Naive thymus-derived CD8-positive, alpha-beta T cell (primary cell): Measurements from ENCODE around the gene ACTL8. TPM values are rescaled to one million over a fixed set of nuclear protein-coding genes. Genes with fewer than 3 reads are reported as not detected.

Experiments
- ATAC-seq, 2 donors: fragments of 150-1000 bp; cut with Tn5 transposase in 1 of 2; sonication (Bioruptor Pico), chemical (Tn5 transposase) in 1 of 2; 1 replicate in 1 of 2; 2 replicates in 1 of 2; pipeline ENCODE4 v1.10.0; 2021; ENCODE audit warnings: mild to moderate bottlenecking in 2 of 2, moderate library complexity in 2 of 2
- POLR2A ChIA-PET: fragments of 350-600 bp; sonication (Branson Sonifier 250); formaldehyde crosslinking; loops from one replicate; lab custom pipeline; 2021; ENCODE audit warnings: antibody characterized with exemption; lab: Charles Lee
- DNase-seq, 10 donors: peaks; one replicate each; pipeline versions ENCODE4 v3.0.0 to v3.0.0-alpha.2; 2020 to 2022
- H3K27ac Mint-ChIP-seq, 10 donors: one replicate each; pipeline ENCODE4 v1.8.0; 2020 to 2022; ENCODE audit warnings: mild to moderate bottlenecking in 10 of 10, mixed read lengths in 10 of 10, moderate library complexity in 4 of 10, inconsistent platforms in 1 of 10
- H3K27me3 Mint-ChIP-seq, 5 donors: one replicate each; pipeline ENCODE4 v1.8.0; 2021 to 2022; ENCODE audit warnings: mixed read lengths in 5 of 5
- H3K36me3 Mint-ChIP-seq, 3 donors: one replicate each; pipeline ENCODE4 v1.8.0; 2020 to 2022; ENCODE audit warnings: mixed read lengths in 3 of 3, mild to moderate bottlenecking in 2 of 3, inconsistent platforms in 1 of 3
- H3K4me1 Mint-ChIP-seq, 4 donors: one replicate each; pipeline ENCODE4 v1.8.0; 2021 to 2022; ENCODE audit warnings: mixed read lengths in 4 of 4
- H3K4me3 Mint-ChIP-seq, 10 donors: one replicate each; pipeline ENCODE4 v1.8.0; 2020 to 2022; ENCODE audit warnings: mild to moderate bottlenecking in 10 of 10, mixed read lengths in 10 of 10, moderate library complexity in 6 of 10, inconsistent platforms in 1 of 10
- H3K9me3 Mint-ChIP-seq, 9 donors: one replicate each; pipeline ENCODE4 v1.8.0; 2020 to 2022; ENCODE audit warnings: mixed read lengths in 9 of 9, mild to moderate bottlenecking in 3 of 9, inconsistent platforms in 1 of 9, moderate library complexity in 1 of 9
- polyA plus RNA-seq, 3 donors: library from polyadenylated mRNA; unstranded; fragments of 300-500 nt; fragmentation: Illumina TruSeq; gene quantifications; one replicate each; pipeline ENCODE4 v1.2.3, GENCODE V29; 2021
- total RNA-seq, 8 experiments: library from RNA in 2 of 8; stranded (reverse) in 2 of 8; gene quantifications; one replicate each; pipeline ENCODE4 v1.2.3 and lab custom pipeline; 2021 to 2026

The ACTL8 gene
- total and polyA plus RNA-seq, 5 experiments from 2014 or later, result not detected

GRCh38 chr1:17799642-17800041, 44.5 kb downstream of the ACTL8 start:
- H3K27ac Mint-ChIP-seq, result no peak overlapping the region
- peaks cover 0 to 3% (median 0%) of the 10 kb centered on the region in 9 donors for H3K9me3 Mint-ChIP-seq
- H3K27me3 Mint-ChIP-seq, result peaks cover 4 to 36% (median 14%) of the 10 kb centered on the region in 5 donors
- H3K4me3 Mint-ChIP-seq, result no peak overlapping the region
- DNase-seq, result no peak
- no peak for ATAC-seq
- no peaks in the 10 kb centered on the region for H3K36me3 Mint-ChIP-seq
- POLR2A ChIA-PET, result no interaction called here
- H3K4me1 Mint-ChIP-seq, result no peaks in the 10 kb centered on the region

- ATAC-seq (no peak), DNase-seq (no peak)
- no peaks in the 10 kb centered on the region for H3K36me3 Mint-ChIP-seq
- POLR2A ChIA-PET, result no interaction called here
- no peak overlapping the region for H3K4me3 Mint-ChIP-seq
- H3K9me3 Mint-ChIP-seq, result peaks cover 0 to 3% (median 0%) of the 10 kb centered on the region in 9 donors
- peaks cover 10 to 36% (median 29%) of the 10 kb centered on the region in 5 donors for H3K27me3 Mint-ChIP-seq
- peak overlapping the region in 1 of 10 donors; percentile 19 for H3K27ac Mint-ChIP-seq
- H3K4me1 Mint-ChIP-seq, result no peaks in the 10 kb centered on the region
These were observed 47.0 kb downstream of the ACTL8 start for GRCh38 chr1:17802164-17802563.

DNA sequence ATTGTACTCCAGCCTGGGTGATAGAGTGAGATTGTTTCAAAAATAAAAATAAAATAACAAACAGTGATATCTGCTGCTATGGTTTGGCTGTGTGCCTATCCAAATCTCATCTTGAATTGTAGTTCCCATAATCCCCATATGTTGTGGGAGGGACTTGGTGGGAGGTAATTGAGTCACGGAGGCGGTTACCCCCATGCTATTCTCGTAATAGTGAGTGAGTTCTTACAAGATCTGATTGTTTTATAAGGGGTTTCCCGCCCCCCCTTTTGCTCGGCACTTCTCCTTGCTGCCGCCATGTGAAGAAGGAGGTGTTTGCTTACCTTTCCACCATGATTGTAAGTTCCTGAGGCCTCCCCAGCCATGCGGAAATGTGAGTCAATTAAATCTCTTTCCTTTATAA, 47.8 kb downstream of the ACTL8 start:
- Mint-ChIP-seq H3K36me3 (no peaks in the 10 kb centered on the region), H3K27me3 (peaks cover 11 to 36% (median 28%) of the 10 kb centered on the region in 5 donors), H3K9me3 (peaks cover 0 to 3% (median 0%) of the 10 kb centered on the region in 9 donors), H3K4me1 (no peaks in the 10 kb centered on the region), H3K27ac (no peak overlapping the region), H3K4me3 (no peak overlapping the region)
- POLR2A ChIA-PET, result no interaction called here
- DNase-seq (peak in 1 of 10 donors; percentile 1), ATAC-seq (no peak)

DNA sequence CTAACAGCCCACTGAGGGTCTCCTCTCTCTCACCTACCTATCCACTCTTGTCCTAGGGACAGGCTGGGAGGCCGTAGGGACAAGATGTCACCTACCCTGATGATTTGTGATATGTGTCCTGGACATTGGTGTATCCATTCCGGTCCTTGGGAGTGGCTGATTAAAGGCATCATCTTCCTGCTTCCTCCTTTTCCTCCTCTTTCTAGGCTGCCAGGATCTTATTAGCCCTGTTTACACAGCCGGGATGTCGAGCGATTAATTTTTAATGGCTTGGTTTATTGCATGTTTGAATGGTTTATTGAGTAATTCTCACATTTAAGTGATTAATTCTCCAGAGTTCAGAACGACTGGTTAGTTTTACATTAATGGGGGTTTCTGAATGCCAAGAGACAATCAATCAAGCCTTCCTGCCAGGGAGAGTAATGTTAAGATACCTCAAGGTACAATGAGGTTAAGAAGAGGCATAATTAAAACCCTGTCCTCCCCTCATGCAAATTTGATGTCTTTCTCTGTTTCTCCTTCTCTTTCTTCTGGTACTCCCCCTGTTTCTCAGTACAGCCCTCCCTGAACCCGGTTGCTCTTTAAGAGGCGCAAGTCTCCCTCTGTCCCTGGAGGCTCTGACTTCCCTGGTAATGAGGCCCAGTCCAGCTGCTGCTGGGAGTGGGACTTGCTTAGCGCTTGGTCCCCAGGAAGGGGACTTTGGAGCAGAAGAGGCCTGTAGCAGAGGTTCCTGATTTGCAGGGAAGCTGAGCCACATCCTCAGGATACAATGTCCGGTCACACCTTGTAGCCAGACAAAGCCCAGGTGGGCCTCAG, 50.9 kb downstream of the ACTL8 start:
- Mint-ChIP-seq H3K4me3 (no peak overlapping the region), H3K9me3 (peaks cover 0 to 3% (median 0%) of the 10 kb centered on the region in 9 donors), H3K36me3 (no peaks in the 10 kb centered on the region), H3K4me1 (no peaks in the 10 kb centered on the region), H3K27me3 (peaks cover 0 to 31% (median 11%) of the 10 kb centered on the region in 5 donors), H3K27ac (no peak overlapping the region)
- POLR2A ChIA-PET, result no interaction called here
- DNase-seq (peak in 1 of 10 donors; percentile 10), ATAC-seq (no peak)

- H3K36me3 Mint-ChIP-seq, result no peaks in the 10 kb centered on the region
- POLR2A ChIA-PET, result no interaction called here
- H3K4me1 Mint-ChIP-seq, result no peaks in the 10 kb centered on the region
- no peak overlapping the region for H3K4me3 Mint-ChIP-seq
- ATAC-seq (no peak), DNase-seq (peak in 1 of 10 donors; percentile 0)
- peaks cover 0 to 5% (median 0%) of the 10 kb centered on the region in 9 donors for H3K9me3 Mint-ChIP-seq
- H3K27me3 Mint-ChIP-seq, result peaks cover 0 to 27% (median 8%) of the 10 kb centered on the region in 5 donors
- H3K27ac Mint-ChIP-seq, result no peak overlapping the region
These were observed 53.7 kb downstream of the ACTL8 start for GRCh38 chr1:17808816-17809215.

- no peaks in the 10 kb centered on the region for H3K36me3 Mint-ChIP-seq
- H3K9me3 Mint-ChIP-seq, result peaks cover 0 to 16% (median 7%) of the 10 kb centered on the region in 9 donors
- no peak overlapping the region for H3K4me3 Mint-ChIP-seq
- ATAC-seq, result no peak
- POLR2A ChIA-PET, result no interaction called here
- H3K27ac Mint-ChIP-seq, result no peak overlapping the region
- H3K27me3 Mint-ChIP-seq, result peaks cover 0 to 26% (median 15%) of the 10 kb centered on the region in 5 donors
- H3K4me1 Mint-ChIP-seq, result no peaks in the 10 kb centered on the region
- no peak for DNase-seq
These were observed 55.5 kb downstream of the ACTL8 start for GRCh38 chr1:17810668-17811067.

DNA sequence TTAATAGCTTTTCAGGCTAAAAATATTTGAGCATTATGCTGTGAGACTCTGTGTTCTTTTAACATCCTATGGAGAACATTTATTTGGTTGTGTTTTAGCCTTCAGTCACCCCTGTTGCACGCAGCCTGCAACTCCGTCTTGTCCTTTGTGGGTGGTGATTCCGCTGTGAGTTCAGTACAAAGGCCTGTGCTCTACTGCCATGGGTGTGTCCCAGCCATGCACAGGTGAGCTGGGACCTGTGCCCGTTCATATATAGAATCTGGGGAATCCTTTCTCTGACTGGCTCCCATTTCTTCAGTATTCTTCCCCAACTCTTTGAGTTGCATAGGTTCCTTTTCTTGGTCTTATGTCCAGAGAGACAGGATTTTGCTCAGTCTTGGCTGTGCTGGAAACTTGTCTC, 61.4 kb downstream of the ACTL8 start:
- no peaks in the 10 kb centered on the region for H3K4me1 Mint-ChIP-seq
- ATAC-seq, result no peak
- H3K4me3 Mint-ChIP-seq, result no peak overlapping the region
- POLR2A ChIA-PET, result no interaction called here
- peaks cover 0 to 37% (median 15%) of the 10 kb centered on the region in 9 donors for H3K9me3 Mint-ChIP-seq
- DNase-seq, result peak in 1 of 10 donors; percentile 5
- H3K36me3 Mint-ChIP-seq, result peaks cover 0 to 23% (median 0%) of the 10 kb centered on the region in 3 donors
- H3K27ac Mint-ChIP-seq, result no peak overlapping the region
- peaks cover 5 to 43% (median 19%) of the 10 kb centered on the region in 5 donors for H3K27me3 Mint-ChIP-seq

DNA sequence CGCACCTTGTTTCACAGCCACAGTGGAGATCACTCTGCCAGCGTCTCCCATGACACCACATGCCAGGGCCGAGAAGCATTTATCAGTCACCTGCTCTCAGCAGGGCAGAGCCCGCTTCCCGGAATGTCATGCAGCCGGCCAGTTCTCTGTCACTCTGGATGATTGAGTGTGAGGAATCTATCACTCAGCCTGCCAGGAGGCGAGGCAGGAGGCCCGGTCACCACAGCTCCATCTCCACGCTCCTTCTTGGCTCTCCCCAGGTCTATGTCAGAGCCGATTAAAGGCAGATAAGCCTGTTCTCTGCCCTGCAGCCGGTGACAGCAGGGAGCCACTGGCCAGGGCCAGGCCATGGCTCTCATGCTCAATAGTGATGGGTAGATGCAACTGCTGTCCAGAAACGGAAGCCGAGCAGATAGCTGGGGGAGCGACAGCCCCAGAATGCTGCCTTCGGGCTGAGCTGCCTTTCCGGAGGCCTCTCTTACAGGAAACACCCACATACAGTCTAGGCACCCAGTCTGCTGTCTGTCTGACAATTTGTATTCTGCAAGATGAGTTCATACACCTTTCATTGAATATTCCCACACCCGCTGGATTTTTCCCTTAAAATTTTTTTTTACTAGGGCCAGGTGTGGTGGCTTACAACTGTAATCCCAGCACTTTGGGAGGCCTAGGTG, 64.1 kb downstream of the ACTL8 start:
- no peaks in the 10 kb centered on the region for H3K4me1 Mint-ChIP-seq
- H3K27me3 Mint-ChIP-seq, result peaks cover 5 to 44% (median 32%) of the 10 kb centered on the region in 5 donors
- no peak for ATAC-seq
- no peak overlapping the region for H3K27ac Mint-ChIP-seq
- H3K4me3 Mint-ChIP-seq, result no peak overlapping the region
- peaks cover 0 to 23% (median 0%) of the 10 kb centered on the region in 3 donors for H3K36me3 Mint-ChIP-seq
- POLR2A ChIA-PET, result no interaction called here
- H3K9me3 Mint-ChIP-seq, result peaks cover 0 to 36% (median 14%) of the 10 kb centered on the region in 9 donors
- peak in 1 of 10 donors; percentile 4 for DNase-seq

DNA sequence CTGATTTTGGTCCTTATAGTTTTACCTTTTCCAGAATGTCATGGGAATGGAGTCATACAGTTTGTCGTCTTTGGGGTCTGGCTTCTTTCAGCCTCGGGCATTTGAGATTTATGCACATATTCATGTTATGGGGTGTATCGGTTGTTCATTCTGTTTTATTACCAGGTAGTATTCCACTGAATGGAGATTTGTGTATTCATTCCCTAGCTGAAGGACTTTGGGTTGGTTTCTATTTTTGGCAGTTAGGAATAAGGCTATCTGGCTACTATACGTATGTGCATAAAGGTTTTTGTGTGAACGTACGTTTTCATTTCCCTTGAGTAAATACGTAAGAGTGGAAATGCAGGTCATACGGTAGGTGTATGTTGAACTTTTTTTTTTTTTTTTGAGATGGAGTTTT, 65.1 kb downstream of the ACTL8 start:
- no peak overlapping the region for H3K4me3 Mint-ChIP-seq
- H3K9me3 Mint-ChIP-seq, result peaks cover 0 to 27% (median 11%) of the 10 kb centered on the region in 9 donors
- no peak overlapping the region for H3K27ac Mint-ChIP-seq
- ATAC-seq (no peak), DNase-seq (no peak)
- H3K36me3 Mint-ChIP-seq, result peaks cover 0 to 23% (median 0%) of the 10 kb centered on the region in 3 donors
- POLR2A ChIA-PET, result no interaction called here
- peaks cover 8 to 42% (median 34%) of the 10 kb centered on the region in 5 donors for H3K27me3 Mint-ChIP-seq
- H3K4me1 Mint-ChIP-seq, result no peaks in the 10 kb centered on the region

DNA sequence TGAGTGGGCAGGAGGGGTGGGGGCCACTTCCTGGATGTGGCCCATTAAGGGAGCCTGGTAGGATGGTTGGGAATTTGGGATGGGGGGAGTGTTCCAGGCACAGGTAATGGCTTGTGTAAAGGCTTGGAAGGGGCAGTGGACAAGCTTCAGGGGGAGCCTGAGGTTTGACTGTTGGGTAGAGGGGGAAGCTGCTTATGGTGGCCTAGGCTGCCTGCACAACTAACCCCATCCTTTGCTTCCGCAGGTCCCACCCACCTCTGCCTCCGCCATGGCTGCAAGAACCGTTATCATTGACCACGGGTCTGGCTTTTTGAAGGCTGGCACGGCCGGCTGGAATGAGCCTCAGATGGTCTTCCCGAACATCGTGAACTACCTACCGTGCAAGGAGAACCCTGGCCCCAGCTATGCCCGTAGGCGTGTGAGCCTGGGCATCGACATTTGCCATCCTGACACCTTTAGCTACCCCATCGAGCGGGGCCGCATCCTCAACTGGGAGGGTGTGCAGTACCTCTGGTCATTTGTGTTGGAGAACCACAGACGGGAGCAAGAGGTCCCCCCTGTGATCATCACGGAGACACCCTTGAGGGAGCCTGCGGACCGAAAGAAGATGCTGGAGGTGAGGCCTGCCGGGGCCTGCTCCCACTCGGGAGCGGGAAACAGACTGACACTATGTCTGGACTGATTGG, 67.8 kb downstream of the ACTL8 start:
- DNase-seq (peak in 1 of 10 donors; percentile 11), ATAC-seq (no peak)
- Mint-ChIP-seq H3K4me1 (no peaks in the 10 kb centered on the region), H3K27me3 (peaks cover 5 to 49% (median 46%) of the 10 kb centered on the region in 5 donors), H3K4me3 (no peak overlapping the region), H3K36me3 (peaks cover 0 to 8% (median 0%) of the 10 kb centered on the region in 3 donors), H3K9me3 (peaks cover 0 to 7% (median 3%) of the 10 kb centered on the region in 9 donors), H3K27ac (no peak overlapping the region)
- POLR2A ChIA-PET, result no interaction called here

DNA sequence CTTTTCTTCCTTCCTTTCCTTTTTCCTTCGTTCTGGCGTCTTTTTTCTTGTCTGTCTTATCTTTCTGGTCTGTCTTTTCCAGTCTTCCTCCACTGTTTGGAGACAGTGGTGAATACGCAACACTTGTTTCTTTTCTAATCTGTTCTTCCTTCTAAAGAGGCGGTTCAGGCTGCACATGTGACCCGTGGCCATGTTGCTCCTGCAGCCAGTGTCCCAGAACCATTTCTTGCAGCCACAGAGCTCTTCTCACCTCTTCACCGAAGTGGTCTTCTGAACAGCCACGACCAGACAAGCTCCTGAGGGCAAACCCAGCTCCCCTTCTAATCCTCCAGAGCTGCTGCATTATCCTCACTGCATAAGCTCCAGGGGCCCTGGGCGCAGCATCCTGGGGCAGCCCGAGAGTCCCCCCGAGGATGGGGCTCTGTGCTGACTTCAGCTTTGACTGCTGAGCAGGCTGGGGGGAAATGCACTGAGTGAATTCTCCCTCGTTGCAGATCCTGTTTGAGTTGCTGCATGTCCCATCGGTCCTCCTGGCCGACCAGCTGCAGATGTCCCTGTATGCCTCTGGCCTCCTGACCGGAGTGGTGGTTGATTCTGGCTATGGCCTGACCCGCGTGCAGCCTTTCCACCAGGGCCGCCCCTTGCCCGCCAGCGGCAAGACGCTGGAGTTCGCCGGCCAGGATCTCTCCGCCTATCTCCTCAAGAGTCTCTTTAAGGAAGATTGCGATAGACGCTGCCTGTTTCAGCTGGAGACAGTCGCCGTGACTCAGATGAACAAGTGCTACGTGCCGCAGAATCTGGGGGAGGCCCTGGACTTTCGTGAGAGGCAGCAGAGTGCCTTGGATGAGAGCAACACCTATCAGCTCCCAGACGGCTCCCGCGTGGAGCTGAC, 70.4 kb downstream of the ACTL8 start:
- H3K27ac Mint-ChIP-seq, result peak overlapping the region in 1 of 10 donors; percentile 69
- H3K4me3 Mint-ChIP-seq, result no peak overlapping the region
- H3K27me3 Mint-ChIP-seq, result peaks cover 5 to 56% (median 43%) of the 10 kb centered on the region in 5 donors

GRCh38 chr1:17826165-17826488, 71.0 kb downstream of the ACTL8 start:
- Mint-ChIP-seq H3K27me3 (peaks cover 5 to 62% (median 45%) of the 10 kb centered on the region in 5 donors), H3K36me3 (no peaks in the 10 kb centered on the region), H3K9me3 (peaks cover 0 to 2% (median 0%) of the 10 kb centered on the region in 9 donors), H3K27ac (no peak overlapping the region), H3K4me1 (no peaks in the 10 kb centered on the region), H3K4me3 (no peak overlapping the region)
- POLR2A ChIA-PET, result no interaction called here
- DNase-seq (no peak), ATAC-seq (no peak)

More for the DNA sequence above, 70.4 kb downstream of the ACTL8 start:
- POLR2A ChIA-PET, result no interaction called here
- Mint-ChIP-seq H3K9me3 (no peaks in the 10 kb centered on the region), H3K4me1 (no peaks in the 10 kb centered on the region), H3K36me3 (no peaks in the 10 kb centered on the region)
- DNase-seq (no peak), ATAC-seq (no peak)
